Measurements from ENCODE around the gene PPP2R5C.
"Not testable (repeated sequence)": the region's sequence is repeated elsewhere in the genome, so short reads cannot be mapped to it uniquely, and the experiment has no call there.

The PPP2R5C gene

DNA sequence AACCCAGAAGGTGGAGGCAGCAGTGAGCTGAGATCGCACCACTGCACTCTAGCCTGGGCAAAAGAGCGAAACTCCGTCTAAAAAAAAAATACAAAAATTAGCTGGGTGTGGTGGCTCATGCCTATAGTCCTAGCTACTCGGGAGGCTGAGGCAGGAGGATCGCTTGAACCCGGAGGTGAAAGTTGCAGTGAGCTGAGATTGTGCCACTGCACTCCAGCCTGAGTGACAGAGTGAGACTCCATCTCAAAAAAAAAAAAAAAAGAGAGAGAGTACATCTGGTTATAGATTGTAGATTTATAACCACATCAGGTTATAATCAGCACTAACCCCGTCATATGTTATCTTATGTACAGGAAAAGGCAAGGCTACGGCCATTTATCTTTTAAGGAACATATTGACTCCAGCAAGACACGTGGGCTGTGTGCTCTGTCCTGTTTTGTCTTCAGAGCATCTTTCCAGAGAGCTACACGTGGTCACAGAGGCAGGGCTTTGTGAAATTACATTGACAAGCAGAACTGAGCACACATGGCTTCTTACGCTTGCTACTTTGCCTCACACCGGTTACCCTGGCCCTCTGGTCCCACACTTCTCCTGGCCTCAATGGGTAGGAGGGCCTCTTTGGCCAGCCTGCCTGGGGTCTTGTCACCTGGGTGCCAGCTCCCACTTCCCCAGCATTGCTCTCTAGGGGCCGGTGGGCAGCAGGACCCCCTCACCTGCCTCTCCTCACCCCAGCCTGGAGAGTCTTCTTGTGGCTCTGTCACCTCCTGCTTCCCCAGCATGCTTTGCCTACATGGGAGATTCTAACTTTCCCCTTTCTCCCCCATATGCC lies 196.1 kb downstream of the PPP2R5C start:
- no peak for DNase-seq

DNA sequence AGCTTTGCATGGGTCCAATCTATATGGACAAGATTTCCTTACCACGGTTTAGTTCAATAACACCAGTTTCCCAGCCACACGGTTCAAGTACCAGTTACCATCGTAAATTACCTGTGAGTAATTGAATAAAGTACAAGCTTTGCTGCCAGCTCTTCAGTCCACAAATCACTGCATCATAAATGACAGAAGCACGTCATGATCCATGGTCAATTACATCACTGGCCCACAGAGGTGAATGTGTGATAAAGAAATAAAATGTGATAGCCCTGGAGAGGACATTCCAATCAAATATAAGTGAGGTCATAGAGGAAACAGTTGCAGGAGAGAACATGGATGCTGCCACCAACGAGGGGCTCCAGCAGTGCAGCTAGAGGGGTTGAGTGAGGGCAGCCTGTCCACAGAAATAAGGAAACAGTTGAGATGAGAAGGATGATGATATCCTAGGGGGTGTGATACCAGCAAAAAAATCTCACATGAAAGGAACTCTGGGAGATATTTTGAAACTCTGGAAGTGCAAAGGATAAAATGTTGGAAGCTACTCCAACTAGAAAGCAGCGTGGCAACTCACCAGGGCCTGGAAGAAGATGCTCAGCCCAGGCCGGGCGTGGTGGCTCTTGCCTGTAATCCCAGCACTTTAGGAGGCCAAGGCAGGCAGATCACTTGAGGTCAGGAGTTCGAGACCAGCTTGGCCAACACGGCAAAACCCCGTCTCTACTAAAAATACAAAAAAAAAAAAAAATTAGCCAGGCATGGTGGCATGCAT lies 197.1 kb downstream of the PPP2R5C start:
- no peak for DNase-seq

DNA sequence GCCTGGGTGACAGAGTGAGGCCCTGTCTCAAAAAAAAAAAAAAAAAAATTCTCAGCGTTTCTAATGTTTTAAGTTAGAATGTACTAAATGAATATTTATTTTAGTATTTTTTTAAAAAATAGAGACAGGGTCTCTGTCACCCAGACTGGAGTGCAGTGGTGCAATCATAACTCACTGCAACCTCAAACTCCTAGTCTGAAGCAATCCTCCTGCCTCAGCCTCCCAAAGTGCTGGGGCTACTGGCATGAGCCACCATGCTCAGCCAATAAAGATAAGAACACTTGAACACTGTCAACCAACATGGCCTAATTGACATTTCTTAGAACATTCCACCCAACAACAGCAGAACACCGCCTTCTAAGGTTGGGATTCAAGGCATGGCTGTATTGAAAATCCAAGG lies 197.8 kb downstream of the PPP2R5C start:
- DNase-seq = no peak

DNA sequence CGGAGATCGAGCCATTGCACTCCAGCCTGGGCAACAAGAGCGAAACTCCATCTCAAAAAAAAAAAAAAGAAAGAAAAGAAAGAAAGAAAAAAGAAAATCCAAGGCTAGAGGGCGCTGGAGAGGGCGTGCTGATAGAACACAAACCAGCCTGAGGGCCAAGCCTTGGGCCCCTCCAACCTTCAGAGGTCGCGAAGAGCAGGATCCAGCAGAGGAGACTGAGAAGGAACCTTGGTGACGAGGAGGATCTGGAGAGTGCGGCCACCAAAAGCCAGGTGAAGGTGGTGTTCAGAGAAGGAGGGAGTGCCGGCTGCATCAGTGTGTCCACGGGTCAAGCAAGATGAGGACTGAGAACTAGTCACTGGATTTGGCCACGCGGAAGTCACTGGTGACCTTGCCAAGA lies 198.7 kb downstream of the PPP2R5C start:
- no peak for DNase-seq

DNA sequence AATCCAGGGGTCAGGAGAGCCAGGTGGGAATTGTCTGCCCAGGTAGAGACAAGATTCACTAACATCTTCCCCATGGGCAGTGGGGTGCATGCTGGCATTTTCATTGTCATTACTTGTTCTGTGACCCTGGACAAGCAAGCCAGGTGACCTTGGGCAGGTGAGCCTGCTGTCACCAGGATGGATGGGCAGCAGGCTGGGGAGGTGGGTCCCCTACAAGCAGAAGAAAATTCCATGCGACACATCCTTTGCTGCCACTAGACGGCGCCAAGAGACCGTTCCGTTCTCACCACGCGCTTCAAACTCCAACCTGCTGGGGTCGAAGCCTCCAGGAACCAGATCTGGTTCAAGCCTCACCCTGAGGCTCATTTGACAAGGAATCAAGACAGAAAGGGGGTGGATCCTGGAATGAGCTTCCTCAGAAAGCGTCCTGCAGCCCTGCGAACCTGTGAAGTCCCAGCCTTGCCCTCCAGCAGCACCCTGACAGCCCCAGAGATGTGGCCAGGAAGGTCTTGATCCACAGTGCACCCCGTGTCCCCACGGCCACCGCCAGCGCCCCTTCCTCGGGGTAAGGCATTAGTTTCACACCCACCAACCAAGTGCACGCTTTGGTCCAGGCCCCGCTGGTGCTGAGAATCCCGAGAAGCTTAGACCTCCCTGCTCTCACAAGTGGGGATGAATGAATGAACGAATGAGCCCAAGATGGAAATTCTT lies 199.7 kb downstream of the PPP2R5C start:
- DNase-seq = peak; percentile 69

DNA sequence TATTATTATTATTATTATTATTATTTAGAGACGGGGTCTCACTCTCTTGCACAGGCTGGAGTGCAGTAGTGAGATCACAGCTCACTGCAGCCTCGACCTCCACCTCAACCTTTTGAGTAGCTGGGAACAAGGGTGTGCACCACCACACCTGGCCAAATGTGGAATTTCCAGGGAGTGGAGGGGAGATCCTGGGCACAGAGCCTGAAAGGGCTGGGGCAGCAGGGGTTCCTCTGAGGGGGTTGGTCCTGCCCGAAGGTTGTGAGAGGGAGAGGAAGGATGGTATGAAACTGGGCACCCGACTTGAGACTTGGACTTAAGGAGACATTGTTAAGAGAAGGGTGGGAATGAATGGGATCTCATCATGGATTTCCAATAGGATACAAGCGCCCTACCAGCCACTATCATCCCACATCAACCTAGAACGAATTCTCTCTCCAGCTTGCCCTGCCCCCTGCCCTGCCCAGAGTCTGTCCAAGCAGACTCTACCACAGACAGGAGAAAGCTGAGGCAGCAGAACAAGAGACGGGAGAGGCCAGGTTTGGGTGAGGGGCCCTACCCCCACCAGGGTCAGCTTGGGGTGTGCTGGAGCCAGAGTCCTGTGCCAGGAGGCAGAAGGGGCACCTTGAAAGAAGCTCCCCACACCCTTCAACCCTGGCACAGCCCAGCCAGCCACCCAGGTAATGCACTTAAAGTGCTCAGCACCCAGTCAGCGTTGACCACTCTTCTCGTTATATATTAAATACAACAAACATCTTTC lies 200.4 kb downstream of the PPP2R5C start:
- no peak for DNase-seq

DNA sequence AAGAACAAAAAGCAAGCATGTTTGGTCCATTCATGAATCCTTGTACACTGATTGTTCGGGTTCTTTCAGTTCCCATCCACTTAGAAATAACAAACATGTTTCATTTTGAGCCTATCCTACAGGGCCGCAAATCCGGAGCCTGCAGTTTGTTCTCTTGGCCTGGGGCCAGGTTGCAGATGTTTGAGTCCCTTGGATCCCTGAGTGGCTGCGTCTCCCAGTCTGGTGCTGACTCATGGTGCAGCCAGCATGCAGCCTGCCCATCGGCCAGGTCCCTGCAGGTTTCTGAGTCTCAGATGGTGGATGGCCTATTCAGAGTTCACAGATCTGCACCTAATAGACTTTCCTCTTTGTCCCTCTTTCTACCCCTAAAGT lies 201.0 kb downstream of the PPP2R5C start:
- DNase-seq = peak; percentile 92

DNA sequence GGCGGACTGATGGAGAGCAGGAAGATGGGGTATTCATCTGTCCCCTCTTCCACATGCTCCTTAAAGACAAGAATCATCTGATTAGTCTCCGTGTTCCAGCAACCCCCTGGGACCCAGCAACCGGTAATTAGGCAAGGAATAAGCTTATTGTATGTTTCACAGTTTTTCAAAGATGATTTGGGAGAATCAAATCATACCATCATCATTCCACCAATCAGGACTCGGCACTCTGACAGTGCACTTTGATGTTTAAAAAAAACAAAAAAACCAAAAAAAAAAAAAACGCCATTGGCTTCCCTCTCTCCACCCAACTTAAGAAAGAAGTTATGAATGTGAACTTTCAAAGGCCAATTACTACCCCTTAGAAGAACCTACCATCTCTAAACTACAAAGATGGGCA lies 201.5 kb downstream of the PPP2R5C start:
- DNase-seq = no peak

DNA sequence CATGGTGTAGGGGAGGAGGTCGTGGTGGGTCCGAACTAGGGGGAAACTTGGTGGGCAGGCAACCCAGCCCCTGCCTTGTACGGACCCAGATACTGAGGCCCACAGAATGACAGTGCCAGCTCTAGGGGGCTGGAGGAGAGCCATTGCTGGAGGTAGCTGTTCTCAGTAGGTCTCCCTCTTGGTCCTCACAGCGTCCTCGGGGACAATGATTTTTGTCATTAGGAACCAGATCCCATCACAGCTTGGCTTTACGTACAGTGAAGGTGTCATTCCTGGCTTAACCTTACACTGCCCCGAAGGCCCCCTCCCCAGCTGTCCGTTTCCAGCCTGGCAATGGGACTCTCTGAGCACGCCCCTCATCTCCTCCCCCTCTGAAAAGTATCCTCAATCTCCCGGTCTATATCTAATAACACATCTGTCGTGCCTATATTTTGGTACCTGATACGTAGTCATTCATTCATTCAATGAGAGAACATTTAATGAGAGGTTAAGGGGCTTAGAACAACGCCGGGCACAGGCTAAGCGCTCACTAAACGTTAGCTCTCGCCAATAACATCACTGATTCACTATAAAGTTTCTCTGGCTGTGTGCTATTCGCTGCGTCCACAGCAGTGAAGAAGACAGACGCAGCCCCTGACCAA lies 202.3 kb downstream of the PPP2R5C start:
- DNase-seq = no peak

DNA sequence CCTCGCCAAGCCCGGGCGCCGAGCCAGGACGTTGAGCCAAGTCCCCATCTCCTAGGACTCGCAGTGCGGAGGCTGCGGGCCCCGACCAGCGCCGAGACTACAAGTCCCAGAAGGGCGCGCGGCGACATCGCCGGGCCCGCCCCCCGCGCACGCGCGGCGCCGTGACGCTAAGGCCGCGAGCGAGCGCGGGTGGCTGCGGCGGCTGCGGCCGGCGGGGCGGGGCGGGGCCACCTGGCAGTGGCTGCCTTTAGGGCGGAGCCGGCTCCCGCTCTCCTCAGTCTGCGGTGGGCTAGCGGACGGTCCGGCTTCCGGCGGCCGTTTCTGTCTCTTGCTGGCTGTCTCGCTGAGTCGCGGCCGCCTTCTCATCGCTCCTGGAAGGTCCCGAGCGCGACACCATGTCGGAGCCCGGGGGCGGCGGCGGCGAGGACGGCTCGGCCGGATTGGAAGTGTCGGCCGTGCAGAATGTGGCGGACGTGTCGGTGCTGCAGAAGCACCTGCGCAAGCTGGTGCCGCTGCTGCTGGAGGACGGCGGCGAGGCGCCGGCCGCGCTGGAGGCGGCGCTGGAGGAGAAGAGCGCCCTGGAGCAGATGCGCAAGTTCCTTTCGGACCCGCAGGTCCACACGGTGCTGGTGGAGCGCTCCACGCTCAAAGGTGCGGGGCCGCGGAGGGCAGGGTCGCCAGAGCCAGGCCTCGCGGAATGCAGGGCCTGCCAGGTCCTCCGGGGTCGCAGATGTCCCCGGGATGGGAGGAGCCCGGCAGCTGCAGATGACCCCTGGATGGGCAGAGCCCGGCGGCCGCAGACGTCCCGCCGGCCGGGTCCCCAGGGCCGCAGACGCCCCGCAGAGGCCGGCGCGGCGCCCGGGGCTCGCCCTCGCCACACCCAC lies 203.0 kb downstream of the PPP2R5C start, which contains the start of gene DYNC1H1:
Gene DYNC1H1, plus strand, starts transcription at position 277 of the 884 bp plus-strand sequence. Its CDS starts 119 bp downstream, at position 396.
- DNase-seq = peak; percentile 91

DNA sequence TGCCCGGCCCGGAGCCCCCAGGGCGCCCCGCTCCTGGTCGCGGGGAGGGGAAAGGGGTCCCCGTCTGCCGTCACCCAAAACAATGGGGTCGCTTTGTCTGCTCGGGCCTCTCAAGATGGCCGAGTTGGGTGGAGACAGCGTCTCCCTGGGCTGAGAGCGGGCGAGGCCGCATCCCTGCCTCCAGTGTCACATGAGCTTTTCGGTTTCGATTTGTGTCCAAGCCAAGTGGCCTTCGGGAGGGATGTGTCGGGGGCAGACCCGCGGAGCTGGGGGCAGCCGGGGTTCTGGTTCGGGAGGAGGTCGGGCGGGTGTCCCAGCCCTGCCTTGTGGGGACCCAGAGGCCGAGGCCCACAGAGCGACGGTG lies 203.7 kb downstream of the PPP2R5C start:
- peak; percentile 49 for DNase-seq

DNA sequence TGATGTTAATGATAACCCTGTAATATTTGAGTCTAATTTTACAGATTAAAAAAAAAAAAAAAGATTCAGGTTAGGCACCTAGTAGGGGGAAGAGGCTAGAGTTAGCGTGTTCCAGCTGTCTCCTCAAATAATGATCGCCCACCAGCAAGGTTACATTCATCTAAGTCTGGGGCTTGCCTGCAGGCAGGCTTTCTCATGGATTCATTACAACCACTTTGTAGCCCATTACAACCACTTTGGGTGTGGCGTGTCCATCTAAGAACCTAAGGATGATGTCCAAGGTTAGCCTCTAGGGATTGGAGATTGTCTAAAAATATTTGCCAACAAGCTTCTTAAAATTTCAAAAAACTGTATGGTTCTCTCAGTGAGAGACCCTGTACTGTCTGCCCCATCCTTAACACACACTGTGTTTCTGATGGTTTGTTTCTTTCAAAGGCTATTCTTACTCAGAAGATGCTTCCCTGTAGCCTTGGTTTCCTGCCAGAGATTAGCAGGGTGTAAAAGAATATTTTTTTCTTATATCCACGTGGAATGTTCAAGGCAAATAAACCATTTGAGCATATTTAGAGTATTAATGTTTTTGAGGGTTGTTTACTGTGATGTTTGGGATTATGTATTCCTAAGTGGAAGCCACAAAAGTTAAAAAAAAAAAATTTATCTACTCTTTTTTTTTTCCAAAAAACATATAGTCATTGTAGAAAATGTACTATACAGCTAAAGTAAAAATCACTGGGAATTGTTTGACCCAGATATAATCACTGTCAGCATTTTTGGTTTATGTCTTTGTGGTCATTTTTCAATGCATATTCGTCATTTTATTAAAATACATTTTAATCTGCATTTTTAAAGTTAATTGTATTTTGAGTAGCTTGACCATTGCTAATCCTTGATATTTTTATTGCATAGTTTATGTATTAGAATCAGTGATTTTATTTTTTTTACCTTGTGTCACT lies 204.5 kb downstream of the PPP2R5C start:
- no peak for DNase-seq

DNA sequence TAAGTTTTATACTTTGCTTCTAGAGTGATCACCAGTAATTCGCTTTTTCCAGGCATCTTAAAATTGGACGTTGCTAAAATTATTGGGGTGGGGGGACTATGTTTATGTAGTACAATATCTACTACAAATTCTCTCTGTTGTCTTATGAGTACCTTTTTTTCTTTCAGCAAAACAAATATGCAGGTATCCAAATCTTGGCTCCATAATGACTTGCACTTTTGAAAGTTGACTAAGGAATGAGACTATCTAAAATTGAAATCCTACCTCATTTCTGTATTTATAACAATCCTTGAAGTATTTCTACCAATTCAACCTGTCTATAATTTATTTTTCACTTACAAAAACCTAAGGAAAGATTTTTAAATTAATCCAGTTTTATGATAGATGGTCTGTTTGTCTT lies 205.2 kb downstream of the PPP2R5C start:
- no peak for DNase-seq

DNA sequence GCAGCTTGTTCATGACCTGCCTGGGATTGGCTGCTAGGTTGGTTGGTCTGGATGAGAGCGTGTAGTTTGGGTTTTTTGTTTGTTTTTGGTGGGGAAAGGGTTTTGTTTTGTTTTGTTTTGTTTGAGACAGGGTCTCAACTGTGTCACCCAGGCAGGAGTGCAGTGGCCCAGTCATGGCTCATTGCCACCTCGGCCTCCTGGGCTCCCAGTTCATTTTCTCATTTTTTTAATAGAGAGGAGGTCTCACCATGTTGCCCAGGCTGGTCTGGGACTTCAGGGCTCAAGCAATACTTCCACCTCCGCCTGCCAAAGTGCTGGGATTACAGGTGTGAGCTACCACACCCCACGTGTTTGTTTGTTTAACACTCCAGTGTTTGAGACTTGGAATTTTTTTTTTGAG lies 206.7 kb downstream of the PPP2R5C start:
- no peak for DNase-seq

DNA sequence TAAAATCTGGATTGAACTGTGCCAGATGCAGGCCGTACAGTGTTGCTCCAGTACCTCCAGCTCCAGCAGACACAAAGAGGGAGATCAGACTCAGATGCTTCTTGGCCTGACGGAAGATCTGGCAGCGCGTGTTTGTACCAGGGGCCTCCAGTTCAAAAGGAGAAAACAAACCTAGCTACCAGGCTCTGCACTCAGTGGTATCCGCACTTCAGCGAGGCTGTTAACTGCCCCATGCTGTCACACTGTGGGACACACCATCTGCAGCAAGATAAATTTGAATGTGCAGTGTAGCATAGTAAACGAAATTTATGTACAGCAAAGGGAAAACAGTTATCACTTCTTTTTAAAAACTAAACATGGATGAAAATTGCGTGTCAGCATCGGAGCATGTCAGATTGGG lies 208.0 kb downstream of the PPP2R5C start:
- no peak for DNase-seq

DNA sequence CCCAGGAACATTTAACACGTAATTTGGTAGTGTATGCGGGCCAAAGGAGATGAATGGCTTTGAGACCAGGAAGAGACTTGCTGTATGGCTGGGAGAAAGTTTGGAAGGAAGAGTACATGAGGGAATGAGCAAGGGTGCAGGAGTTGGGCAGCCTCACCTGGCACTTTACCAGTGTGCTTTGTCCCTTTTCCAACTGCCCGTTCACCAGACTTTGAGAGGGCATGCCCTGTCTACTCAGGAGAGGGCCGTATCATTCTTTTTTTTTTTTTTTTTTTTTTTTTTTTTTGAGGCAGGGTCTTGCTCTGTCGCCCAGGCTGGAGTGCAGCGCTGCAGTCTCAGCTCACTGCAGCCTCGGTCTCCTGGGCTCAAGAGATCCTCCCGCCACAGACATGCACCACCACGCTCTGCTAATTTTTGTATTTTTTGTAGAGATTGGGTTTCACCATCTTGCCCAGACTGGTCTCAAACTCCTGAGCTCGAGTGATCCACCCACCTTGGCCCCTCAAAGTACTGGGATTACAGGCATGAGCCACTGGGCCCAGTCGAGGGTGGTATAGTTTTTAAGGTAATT lies 209.4 kb downstream of the PPP2R5C start:
- DNase-seq = no peak

DNA sequence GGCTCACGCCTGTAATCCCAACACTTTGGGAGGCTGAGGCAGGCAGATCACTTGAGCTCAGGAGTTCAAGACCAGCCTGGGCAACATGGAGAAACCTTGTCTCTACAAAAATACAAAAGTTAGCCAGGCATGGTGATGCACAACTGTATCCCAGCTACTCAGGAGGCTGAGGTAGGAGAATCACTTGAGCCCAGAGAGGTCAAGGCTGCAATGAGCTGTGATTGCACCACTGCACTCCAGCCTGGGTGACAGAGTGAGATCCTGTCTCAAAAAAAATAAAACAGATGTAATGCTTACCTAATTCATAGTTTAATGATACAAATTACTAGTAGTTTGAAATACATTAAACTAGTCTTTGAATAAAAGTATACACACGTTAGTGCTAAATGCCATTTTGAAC lies 209.9 kb downstream of the PPP2R5C start:
- DNase-seq = not testable (repeated sequence)

DNA sequence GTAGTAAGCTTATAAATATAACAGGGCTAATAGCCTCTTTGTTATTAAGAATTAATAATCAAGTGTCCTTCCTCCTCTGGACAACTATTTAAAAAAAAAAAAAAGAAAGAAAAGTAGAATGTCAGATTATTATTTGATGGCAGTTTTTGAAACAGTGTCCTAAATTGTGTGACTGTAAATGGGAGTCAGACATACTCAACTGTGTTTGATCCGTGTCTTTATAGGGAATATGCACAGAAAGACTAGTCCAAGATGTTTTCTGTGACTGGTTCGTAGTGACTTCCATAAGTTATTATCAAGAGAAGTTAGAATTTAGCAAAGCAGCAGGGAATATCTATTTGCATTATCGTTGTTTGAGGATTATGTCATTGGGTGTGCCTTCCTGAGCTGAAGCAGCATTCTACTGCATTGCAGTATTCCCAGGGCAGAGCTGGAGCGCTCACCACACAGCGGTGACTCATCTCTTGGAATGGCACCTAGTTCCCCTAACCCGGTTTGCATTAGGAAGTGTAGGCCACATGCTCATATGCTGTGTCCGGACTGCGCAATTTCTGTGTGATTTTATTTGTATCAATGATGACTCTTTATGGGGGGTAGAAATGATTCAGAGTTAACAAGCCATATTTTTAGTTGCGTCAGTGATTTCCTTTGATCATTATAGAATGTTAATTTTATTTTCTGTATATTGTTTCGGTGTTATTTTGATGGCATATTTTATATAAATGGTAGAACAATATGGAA lies 210.8 kb downstream of the PPP2R5C start:
- DNase-seq = no peak

DNA sequence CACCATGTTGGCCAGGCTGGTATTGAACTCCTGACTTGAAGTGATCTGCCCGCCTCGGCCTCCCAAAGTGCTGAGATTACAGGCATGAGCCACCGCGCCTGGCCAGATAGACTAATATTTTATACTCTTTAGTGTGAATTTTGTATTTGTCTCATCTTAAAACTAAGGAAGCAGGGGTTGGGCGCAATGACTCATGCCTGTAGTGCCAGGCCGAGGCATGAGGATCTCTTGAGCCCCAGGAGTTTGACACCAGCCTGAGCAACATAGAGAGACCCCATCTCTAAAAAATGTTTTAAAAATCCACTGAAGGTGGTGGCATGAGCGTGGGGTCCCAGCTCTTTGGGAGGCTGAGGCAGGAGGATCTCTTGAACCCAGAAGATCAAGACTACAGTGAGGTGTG lies 211.8 kb downstream of the PPP2R5C start:
- no peak for DNase-seq
